Measurements from ENCODE around the gene HIP1.
A peak's percentile ranks its signal among the peaks of the same experiment; 100 is the strongest.
"Not testable (repeated sequence)": the region's sequence is repeated elsewhere in the genome, so short reads cannot be mapped to it uniquely, and the experiment has no call there.

HIP1 gene

DNA sequence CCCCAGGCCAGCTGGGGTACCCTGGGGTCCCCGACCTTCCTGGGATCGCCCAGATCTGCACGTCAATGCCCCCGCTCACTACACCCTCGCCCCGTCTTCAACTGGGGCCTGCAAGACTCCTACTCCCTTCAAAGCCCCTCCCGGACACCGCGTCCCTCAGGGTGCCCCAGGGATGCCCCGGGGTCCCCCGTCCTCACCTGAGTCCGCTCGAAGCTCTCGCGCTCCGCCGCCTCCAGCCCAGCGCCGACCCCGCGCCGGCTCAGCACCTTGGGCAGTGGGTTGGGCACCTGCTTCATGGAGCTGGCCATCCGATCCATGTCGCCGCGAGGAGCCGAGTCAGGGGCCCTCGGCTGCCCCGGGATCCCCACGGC lies at the start of gene HIP1:
HIP1 (minus strand) TSS at position 338 of the 371 bp plus-strand sequence; CDS start at position 317, 21 bp downstream.
- DNase-seq (ENCODE audit: low read depth): no peak

DNA sequence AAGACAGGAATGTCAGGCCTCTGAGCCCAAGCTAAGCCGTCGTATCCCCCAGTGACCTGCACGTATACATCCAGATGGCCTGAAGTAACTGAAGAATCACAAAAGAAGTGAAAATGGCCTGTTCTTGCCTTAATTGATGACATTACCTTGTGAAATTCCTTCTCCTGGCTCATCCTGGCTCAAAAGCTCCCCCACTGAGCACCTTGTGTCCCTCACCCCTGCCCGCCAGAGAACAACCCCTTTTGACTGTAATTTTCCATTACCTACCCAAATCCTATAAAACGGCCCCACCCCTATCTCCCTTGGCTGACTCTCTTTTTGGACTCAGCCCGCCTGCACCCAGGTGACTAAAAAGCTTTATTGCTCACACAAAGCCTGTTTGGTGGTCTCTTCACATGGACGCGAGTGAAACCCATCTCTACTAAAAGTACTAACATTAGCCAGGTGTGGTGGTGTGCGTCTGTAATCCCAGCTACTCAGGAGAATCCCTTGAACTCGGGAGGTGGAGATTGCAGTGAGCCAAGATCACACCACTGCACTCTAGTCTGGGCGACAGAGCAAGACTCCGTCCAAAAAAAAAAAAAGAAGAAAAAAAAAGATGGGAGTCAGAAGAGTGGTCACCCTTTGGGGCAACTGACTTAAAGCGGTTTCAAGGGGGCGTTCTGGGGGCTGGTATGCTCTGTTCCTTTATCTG lies 49.6 kb upstream of the HIP1 start:
- DNase-seq (ENCODE audit: low read depth): not testable (repeated sequence)

DNA sequence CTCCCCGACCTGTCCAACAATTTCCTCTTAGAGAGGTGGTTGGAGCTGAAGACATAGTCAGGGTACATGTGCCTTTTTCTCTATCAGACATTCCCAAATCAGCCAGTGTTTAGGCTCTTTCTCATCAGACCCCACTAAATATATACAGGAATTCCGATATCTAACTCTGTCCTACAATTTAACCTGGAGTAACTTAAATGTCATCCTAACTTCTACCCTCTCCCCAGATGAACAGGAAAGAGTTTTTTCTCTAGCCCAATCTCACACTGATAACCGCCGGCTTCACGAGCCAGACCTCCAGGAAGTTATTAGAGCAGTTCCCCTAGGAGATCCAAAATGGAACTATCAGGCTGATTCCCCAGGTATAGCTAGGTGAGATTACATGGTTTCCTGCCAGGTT lies 44.3 kb upstream of the HIP1 start:
- DNase-seq (ENCODE audit: low read depth): not testable (repeated sequence)

DNA sequence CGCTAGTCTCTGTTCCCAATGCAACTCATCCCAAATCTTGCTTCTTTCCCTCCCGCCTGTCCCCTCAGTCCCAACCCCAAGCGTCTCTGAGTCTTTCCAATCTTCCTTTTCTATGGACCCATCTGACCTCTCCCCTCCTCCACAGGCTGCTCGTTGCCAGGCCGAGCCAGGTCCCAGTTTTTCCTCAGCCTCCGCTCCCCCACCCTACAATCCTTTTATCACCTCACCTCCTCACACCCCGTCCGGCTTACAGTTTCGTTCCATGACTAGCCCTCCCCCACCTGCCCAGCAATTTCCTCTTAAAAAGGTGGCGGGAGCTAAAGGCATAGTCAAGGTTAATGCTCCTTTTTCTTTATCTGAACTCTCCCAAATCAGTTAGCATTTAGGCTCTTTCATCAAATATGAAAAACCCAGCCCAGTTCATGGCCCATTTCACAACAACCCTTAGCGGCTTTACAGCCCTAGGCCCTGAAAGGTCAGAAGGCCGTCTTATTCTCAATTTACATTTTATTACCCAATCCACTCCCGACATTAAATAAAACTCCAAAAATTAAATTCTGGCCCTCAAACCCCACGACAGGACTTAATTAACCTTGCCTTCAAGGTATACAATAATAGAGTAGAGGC lies 42.0 kb upstream of the HIP1 start:
- DNase-seq (ENCODE audit: low read depth): not testable (repeated sequence)

DNA sequence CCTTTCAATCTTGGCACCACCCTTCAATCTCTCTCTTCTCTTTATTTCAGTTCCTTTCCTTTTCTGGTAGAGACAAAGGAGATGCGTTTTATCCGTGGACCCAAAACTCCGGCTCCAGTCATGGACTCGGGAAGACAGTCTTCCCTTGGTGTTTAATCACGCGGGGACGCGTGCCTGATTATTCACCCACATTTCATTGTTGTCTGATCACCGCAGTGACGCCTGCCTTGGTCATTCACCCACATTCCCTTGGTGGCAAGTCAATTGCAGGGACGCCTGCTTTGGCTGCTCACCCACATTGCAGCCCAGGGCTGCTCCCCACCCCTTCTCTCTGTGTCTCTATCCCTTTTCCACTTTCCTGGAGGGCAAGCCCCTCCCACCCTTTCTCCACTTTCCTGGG lies 40.8 kb upstream of the HIP1 start:
- peak; percentile 35 for DNase-seq (ENCODE audit: low read depth)

DNA sequence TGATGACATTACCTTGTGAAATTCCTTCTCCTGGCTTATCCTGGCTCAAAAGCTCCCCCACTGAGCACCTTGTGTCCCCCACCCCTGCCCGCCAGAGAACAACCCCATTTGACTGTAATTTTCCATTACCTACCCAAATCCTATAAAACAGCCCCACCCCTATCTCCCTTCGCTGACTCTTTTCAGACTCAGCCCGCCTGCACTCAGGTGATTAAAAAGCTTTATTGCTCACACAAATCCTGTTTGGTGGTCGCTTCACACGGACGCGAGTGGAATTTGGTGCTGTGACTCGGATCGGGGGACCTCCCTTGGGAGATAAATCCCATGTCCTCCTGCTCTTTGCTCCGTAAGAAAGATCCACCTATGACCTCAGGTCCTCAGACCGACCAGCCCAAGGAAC lies 40.3 kb upstream of the HIP1 start:
- not testable (repeated sequence) for DNase-seq (ENCODE audit: low read depth)

DNA sequence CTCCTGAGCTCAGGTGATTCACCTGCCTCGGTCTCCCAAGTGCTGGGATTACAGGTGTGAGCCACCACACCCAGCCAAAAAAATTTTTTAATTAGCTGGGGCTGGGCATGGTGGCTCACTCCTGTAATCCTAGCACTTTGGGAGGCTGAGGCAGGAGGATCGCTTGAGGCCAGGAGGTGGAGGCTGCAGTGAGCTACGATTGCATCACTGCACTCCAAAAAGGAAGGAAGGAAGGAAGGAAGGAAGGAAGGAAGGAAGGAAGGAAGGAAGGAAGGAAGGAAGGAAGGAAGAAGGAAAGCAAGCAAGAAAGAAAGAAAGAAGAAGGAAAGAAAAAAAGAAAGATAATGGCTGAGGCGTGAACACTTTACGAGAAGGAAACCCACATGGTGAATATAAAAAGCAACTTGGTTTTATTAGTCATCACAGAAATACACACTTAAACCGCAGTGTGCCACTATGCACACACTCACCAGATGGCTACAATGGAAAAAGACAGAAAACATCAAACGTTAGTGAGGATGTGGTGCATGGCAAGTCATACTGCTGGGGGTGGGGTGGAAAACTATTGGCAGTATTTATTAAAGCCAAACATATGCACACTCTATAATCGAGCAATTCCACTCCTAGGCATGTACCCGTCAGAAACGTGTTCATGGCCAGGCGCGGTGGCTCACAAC lies 37.7 kb upstream of the HIP1 start:
- peak; percentile 94 for DNase-seq (ENCODE audit: low read depth)

DNA sequence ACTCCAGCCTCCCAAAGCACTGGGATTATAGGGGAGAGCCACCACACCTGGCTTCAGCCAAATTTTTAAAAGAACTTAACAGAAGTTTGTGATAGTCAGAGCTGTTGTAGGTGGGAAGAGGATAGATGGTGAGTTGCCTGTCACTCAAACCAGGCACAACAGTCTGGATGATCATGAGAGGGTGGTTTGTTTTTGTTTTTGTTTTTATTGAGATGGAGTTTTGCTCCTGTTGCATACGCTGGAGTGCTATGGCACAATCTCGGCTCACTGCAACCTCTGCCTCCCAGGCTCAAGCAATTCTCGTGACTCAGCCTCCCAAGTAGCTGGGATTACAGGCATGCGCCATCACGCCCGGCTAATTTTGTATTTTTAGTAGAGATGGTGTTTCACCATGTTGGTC lies 35.2 kb upstream of the HIP1 start:
- DNase-seq (ENCODE audit: low read depth): peak; percentile 8

DNA sequence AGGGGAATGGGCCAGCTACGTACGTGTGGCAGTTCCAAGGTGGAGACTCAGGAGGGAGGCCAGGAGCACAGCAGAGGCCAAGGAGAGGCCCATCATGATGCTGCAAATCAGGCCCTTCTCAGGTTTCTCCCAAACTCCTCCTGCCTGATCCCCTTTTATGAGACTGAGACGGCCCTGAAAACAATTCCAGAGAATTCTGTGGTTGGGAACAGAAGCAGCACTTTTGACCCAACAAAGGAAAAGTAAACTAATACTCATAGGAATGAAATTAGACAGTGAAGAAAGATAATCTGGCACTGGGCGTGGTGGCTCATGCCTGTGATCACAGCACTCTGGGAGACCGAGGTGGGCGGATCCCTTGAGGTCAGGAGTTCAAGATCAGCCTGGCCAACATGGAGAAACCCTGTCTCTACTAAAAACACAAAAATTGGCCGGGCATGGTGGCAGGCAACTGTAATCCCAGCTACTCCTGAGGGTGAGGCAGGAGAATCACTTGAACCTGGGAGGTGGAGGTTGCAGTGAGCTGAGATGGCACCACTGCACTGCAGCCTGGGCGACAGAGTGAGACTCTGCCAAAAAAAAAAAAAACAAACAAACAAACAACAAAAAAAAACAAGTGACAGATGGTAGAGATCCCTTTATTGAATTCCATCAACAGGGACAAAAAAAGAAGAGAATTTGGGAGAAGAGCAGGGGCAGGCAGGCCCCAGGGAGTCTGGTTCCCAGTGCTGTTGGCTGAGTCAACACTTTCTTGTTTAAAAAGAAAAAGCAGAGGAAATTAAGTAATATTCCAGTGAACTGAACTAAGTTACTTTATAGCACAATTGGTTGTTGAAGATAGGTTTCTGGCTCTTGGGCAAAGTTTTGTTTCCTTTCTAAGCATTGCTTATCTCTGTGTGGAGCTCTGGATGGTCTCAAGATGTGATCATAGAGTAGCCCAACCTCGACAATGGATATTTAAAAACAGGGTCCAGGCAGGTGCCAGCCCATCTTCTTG lies 33.6 kb upstream of the HIP1 start, which contains the start of gene CCL26:
CCL26 (minus strand) TSS at position 131 of the 997 bp plus-strand sequence; CDS start at position 96, 35 bp downstream.
- DNase-seq (ENCODE audit: low read depth): peak; percentile 97

DNA sequence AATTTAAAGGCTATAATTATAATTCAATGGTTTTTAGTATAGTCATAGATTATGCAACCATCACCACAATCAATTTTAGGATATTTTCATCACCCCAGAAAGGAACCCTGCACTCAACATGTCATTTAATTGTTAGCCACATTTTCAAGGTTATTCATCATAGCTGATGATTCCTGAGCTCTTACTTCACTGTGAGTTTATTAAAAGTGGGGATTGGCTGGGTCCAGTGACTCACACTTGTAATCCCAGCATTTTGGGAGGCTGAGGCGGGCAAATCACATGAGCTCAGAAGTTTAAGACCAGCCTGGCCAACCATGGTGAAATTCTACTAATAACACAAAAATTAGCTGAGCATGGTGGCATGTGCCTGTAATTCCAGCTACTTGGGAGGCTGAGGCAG lies 32.5 kb upstream of the HIP1 start:
- peak; percentile 91 for DNase-seq (ENCODE audit: low read depth)

DNA sequence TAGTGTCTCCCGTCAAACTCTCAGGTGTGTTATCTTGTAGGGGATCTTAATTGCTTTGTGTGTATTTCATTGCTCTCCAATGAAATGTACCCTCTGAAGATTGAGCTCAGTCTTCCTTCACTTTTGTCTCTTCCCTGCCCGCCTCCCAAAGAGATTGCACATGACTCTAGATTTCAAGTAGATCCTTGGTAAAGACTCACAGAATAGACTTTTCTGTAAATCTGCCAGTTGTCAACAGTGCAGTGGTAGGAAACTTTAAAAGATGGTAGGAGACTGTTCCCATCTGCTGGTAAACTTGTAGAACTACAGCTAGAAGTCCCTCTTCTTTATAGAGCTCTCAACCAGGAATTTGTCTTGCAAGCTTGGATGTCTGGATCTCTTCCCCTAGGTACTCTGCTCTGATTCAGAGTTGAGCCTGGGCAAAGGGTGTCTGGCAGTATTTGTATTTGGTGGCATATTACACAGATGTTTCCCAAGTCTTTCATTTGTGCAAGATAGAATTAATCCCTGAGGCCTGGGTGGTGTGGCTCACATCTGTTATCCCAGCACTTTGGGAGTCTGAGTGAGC lies 23.7 kb upstream of the HIP1 start:
- peak; percentile 79 for DNase-seq (ENCODE audit: low read depth)

DNA sequence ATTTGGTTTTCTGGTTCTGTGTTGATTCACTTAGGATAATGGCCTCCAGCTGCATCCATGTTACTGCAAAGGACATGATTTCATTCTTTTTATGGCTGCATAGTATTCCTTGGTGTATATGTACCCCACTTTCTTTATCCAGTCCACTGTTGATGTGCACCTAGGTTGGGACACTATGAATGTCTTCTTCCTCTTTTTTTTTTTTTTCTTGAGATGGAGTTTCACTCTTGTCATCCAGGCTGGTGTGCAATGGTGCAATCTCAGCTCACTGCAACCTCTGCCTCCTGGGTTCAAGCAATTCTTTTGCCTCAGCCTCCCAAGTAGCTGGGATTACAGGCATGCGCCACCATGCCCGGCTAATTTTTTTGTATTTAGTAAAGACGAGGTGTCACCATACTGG lies 23.1 kb upstream of the HIP1 start:
- not testable (repeated sequence) for DNase-seq (ENCODE audit: low read depth)

DNA sequence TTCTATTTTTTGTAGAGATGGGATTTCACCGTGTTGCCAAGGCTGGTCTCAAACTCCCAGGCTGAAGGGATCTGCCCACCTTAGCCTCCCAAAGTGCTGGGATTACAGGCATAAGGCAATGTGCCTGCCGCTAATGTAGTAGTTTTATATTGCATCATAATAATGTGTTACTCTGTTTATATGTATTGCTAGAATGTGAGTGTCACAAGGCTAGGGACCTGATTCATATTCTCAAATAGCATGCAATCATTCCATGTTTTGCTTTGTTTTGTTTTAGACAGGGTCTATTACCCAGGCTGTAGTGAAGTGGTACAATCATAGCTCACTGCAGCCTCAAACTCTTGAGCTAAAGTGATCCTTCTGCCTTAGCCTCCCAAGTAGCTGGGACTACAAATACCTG lies 19.8 kb upstream of the HIP1 start:
- peak; percentile 9 for DNase-seq (ENCODE audit: low read depth)

DNA sequence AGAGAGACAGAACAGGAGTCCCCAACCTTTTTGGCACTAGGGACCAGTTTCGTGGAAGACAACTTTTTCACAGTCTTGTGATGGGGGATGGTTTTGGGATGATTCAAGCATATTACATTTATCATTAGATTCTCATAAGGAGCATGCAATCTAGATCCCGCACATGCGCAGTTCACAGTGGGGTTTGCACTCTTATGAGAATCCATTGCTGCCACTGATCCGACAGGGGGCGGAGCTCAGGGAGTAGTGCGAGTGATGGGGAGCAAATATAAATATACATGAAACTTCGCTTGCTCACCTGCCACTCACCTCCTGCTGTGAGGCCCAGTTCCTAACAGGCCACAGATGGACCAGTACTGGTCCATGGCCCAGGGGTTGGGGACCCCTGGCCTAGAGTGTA lies 19.1 kb upstream of the HIP1 start:
- DNase-seq (ENCODE audit: low read depth): no peak

DNA sequence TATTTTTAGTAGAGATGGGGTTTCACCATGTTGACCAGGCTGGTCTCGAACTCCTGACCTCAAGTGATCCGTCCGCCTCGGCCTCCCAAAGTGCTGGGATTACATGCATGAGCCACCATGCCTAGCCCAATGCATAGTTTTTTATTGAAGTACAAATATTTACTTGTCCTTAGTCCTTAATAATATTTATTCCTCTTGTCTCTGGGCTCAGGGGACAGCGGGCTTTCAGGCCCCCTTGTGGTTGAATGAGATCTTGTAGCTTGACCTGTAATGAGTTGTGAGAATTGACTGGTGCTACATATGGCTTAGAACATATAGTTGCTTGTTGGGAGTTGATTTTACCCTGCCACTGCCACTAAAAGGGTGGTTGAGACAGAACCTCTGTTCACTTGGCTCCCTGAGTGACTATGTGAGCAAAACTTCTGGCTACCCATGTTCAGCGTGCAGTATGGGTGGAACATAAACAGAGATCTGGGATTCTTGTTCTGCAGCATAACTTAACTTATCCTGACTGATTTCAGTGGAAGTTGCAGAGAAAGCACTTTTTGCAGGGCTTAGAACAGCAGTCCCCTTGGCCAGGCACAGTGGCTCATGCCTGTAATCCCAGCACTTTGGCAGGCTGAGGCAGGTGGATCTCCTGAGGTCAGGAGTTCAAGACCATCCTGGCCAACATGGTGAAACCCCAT lies 18.4 kb upstream of the HIP1 start:
- peak; percentile 64 for DNase-seq (ENCODE audit: low read depth)

DNA sequence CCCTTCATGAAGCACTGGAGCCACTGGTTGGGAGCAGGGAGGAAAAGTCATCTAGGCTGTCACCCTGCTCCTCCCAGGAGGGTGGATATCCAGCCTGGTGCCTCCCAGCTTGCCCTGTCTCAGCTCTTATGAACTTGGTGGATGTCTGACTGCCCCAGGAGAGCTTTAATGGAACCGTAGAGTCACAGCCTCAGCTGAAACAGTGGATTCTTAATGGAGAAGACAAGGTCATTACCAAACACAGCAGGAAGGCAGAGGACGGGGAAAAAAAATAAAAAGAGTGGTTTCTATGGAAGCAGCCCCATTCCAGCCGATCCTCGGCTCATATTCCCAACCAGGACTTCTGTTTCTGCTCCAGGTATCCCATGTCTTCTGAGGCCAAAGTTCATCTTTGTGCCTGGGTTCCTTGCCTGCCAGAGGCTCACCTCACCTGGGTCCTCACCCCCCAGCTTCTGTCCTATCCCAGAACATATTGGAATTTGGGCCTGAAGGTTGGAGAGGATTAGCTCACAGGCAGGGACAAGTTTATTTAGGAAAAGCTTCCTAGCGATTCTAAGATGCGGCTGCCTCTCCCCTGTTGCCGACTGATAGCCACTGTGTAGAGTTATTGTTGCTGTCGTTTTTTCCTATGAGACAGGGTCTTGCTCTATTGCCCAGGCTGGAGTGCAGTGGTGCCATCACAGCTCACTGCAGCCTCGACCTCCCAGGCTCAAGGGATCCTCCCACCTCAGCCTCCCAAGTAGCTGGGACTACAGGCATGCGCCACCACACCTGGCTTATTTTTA lies 17.7 kb upstream of the HIP1 start:
- DNase-seq (ENCODE audit: low read depth): no peak

DNA sequence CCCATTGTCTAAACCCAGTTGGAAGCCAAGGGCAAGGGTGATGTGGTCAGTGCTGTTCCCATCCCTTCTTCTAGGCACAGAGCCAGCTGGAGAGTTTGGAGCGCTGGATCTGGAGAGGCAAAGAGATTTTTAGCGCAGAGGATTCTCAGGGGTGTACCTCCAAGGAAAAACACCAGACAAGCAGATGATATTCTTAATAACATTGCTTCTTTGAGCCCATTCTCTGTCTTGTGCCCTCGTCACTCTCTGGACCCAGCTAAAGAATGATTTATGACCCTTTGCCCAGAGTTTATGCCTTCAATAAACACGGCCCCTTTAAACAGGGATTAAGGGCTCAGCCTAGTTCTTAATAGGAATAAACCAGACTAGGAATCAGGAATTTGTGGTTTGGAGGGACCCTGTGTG lies 4.7 kb upstream of the HIP1 start:
- no peak for DNase-seq (ENCODE audit: low read depth)

DNA sequence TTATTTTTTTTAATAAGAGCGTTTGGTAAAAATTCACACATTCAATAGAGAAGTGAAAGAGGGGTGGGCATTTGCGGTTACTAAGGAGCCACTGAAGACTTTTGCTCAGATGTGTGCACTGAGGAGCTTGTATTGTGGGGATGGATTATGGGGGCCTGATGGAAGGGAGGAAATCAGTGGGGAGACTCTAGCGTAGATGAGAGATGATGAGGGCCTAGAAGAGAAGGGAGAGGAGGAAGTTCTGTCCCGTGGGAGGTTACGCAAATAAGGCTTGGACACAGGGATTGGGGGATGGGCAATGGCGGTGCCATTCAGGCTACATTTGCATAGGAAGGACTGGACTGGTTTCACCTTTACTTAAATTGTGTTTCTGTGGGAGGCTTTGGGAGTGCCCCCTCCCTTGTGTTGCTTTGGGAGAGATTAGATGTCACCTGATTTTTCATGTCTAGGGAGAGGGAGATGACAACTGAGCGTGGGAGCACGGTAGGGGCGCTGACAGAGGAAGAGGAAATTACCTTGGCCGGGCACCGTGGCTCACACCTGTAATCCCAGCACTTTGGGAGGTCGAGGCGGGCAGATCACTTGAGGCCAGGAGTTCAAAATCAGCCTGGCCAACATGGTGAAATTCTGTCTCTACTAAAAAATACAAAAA lies 2.2 kb upstream of the HIP1 start:
- no peak for DNase-seq (ENCODE audit: low read depth)

DNA sequence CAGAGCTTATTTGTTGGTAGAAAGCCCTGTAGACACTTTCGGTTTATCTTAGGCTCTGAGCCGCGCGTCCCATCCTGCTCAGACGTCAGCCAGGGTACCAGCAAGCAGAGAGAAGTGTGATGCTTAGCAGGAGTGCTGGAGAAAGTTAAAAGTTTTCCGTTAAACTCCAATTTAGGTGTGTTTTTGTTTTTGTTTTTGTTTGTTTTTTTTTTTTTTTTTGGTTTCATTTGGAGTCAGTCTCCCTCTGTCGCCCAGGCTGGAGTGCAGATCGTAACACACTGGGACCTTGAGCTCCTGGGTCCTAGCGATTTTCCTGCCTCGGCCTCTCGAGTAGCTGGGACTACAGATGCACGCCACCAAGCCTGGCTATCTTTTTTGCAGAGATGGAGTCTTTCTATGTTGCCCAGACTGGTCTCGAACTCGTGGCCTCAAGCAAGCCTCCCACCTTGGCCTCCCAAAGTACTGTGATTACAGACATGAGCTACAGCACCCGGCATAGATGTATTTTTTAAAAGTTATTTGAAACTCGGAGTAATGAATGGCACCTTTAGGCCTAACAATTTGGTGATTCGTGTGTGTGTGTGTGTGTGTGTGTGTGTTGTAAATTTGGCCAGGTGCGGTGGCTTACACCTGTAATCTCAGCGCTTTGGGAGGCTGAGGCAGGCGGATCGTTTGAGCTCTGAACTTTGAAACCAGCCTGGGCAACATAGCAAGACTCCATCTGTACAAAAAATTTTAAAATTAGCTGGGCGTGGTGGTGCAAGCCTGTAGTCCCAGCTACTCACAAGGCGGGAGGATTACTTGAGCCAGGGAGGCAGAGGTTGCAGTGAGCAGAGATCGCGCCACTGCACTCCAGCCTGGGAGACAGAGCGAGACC lies 1.3 kb upstream of the HIP1 start:
- no peak for DNase-seq (ENCODE audit: low read depth)

Measured in EH (cell line).